HepG2 (cell line): ENCODE measurements around the gene PSMG4. TPM values are rescaled to one million over a fixed set of nuclear protein-coding genes. Genes with fewer than 3 reads are reported as not detected.

Experiments
- KDM5A ChIP-seq: fragments of 200-600 bp; sonication (generic); IDR thresholded peaks from 2 replicates; pipeline ENCODE4 v1.7.0; 2018; ENCODE audit warnings: antibody characterized with exemption, mild to moderate bottlenecking, low read length, borderline replicate concordance
- KIAA2018 ChIP-seq: sonication (generic); formaldehyde crosslinking; IDR thresholded peaks from 2 replicates; pipeline ENCODE4 v1.5.0; 2020; ENCODE audit warnings: mild to moderate bottlenecking, missing genetic modification reagents, borderline replicate concordance
- PAXIP1 ChIP-seq: sonication (generic); formaldehyde crosslinking; conservative IDR thresholded peaks from 2 replicates; pipeline ENCODE4 v1.4.0; 2020; ENCODE audit warnings: mild to moderate bottlenecking, missing genetic modification reagents, moderate library complexity
- ZBTB21 ChIP-seq: sonication (generic); formaldehyde crosslinking; IDR thresholded peaks from 2 replicates; pipeline ENCODE4 v1.4.0; 2020; ENCODE audit warnings: missing genetic modification reagents
- ZNF251 ChIP-seq: sonication (generic); formaldehyde crosslinking; IDR thresholded peaks from 2 replicates; pipeline ENCODE4 v1.9.0; 2021; ENCODE audit warnings: mild to moderate bottlenecking, missing genetic modification reagents
- ZNF740 ChIP-seq: sonication (generic); formaldehyde crosslinking; IDR thresholded peaks from 2 replicates; pipeline ENCODE4 v1.4.0; 2020; ENCODE audit warnings: missing genetic modification reagents
- polyA plus RNA-seq, 8 experiments: library from polyadenylated mRNA; depleted of rRNA in 3 of 8; stranded (reverse) in 7 of 8; unstranded in 1 of 8; fragments of >200 nt; fragmentation: Illumina TruSeq in 4 of 8; extraction: Trizol in 4 of 8; gene quantifications; 2 replicates each; pipeline versions ENCODE4 v1.2.1 to v1.2.3, GENCODE V29; 2011 to 2016; ENCODE audit warnings: low read depth in 4 of 8, missing spikeins in 1 of 8, mixed read lengths in 1 of 8; ENCODE audit not compliant: insufficient read depth in 1 of 8
- total RNA-seq, 5 experiments: library from RNA; depleted of rRNA; stranded (reverse); fragments of >200 nt; fragmentation: Illumina TruSeq; extraction: Trizol; gene quantifications; 2 replicates each; pipeline ENCODE4 v1.2.3, GENCODE V29; 2016; ENCODE audit warnings: low read depth in 1 of 5

PSMG4 gene
- total and polyA plus RNA-seq, 2 of the 13 experiments (the other 11 are each of a cell fraction or from before 2014, with no cell fraction given): 28.5 to 32.8 TPM

GRCh38 chr6:3314176-3314575, 55.4 kb downstream of the PSMG4 start (continued):
- TF ChIP-seq KIAA2018 (no peak), KDM5A (no peak), ZNF251 (no peak), PAXIP1 (no peak), ZBTB21 (CRISPR knock-in tag) (no peak), ZNF740 (no peak)
